HG03460 (cell line): ENCODE results near the gene RBM19.

Source experiments
- ATAC-seq: cut with Tn5 transposase; IDR thresholded peaks from one replicate; pipeline ENCODE4 v1.9.1; 2021; ENCODE audit not compliant: unreplicated experiment

The RBM19 gene

GRCh38 chr12:113934060-113934814 lies 31.9 kb downstream of the RBM19 start:
- ATAC-seq: no peak

GRCh38 chr12:113933201-113933786 lies 32.8 kb downstream of the RBM19 start:
- ATAC-seq: no peak

GRCh38 chr12:113932381-113933196 lies 33.5 kb downstream of the RBM19 start:
- no peak for ATAC-seq

GRCh38 chr12:113931517-113931916 lies 34.6 kb downstream of the RBM19 start:
- no peak for ATAC-seq

GRCh38 chr12:113930249-113930648 lies 35.9 kb downstream of the RBM19 start:
- no peak for ATAC-seq

- ATAC-seq: no peak
Observed at GRCh38 chr12:113929312-113929989, 36.7 kb downstream of the RBM19 start.

GRCh38 chr12:113926788-113927187 lies 39.3 kb downstream of the RBM19 start:
- no peak for ATAC-seq

- no peak for ATAC-seq
Observed at GRCh38 chr12:113924341-113924740, 41.8 kb downstream of the RBM19 start.

- no peak for ATAC-seq
Observed at GRCh38 chr12:113923251-113923650, 42.9 kb downstream of the RBM19 start.

GRCh38 chr12:113921430-113921829 lies 44.7 kb downstream of the RBM19 start:
- ATAC-seq: no peak

- ATAC-seq: no peak
Observed at GRCh38 chr12:113919791-113920190, 46.3 kb downstream of the RBM19 start.

- no peak for ATAC-seq
Observed at GRCh38 chr12:113918306-113918705, 47.8 kb downstream of the RBM19 start.

- ATAC-seq: no peak
Observed at GRCh38 chr12:113917393-113917792, 48.7 kb downstream of the RBM19 start.

- ATAC-seq: no peak
Observed at GRCh38 chr12:113914806-113915205, 51.3 kb downstream of the RBM19 start.

GRCh38 chr12:113914176-113914575 lies 51.9 kb downstream of the RBM19 start:
- no peak for ATAC-seq

- no peak for ATAC-seq
Observed at GRCh38 chr12:113912760-113913329, 53.3 kb downstream of the RBM19 start.

- no peak for ATAC-seq
Observed at GRCh38 chr12:113911971-113912759, 54.0 kb downstream of the RBM19 start.

GRCh38 chr12:113910751-113911272 lies 55.3 kb downstream of the RBM19 start:
- ATAC-seq: no peak

GRCh38 chr12:113909776-113910420 lies 56.2 kb downstream of the RBM19 start:
- no peak for ATAC-seq
